Omental fat pad (tissue), 4 donors: Measurements from ENCODE around the gene CNTNAP2. TPM values are rescaled to one million over a fixed set of nuclear protein-coding genes. Genes with fewer than 3 reads are reported as not detected.

Experiments
- ATAC-seq: fragments of 150-250 bp; one replicate; pipeline ENCODE4 v1.9.1; 2016; ENCODE audit warnings: mild to moderate bottlenecking, moderate library complexity; ENCODE audit not compliant: low FRiP score
- DNase-seq: peaks from one replicate; pipeline ENCODE4 v3.0.0-alpha.2; 2019; ENCODE audit warnings: low spot score
- CTCF ChIP-seq, 3 donors: fragments of 450-650 bp; IDR thresholded peaks; one replicate each; pipeline ENCODE4 v1.5.1; 2016 to 2017; ENCODE audit warnings: antibody characterized with exemption in 3 of 3, mild to moderate bottlenecking in 3 of 3, moderate library complexity in 2 of 3
- total RNA-seq, 4 donors: library from RNA; depleted of rRNA; stranded (reverse); fragments of >200 nt; gene quantifications; one replicate each; pipeline ENCODE4 v1.1.0, GENCODE V29; 2016

CNTNAP2 gene
- total RNA-seq, 4 donors from 2014 or later, result 0.38 to 1.5 (median 1.1) TPM; not detected in 1

GRCh38 chr7:148042935-148043631 is 1926.5 kb downstream of the CNTNAP2 start:
- DNase-seq (no peak), ATAC-seq (no peak)
- no peak for TF ChIP-seq CTCF (IDR thresholded peaks at IDR 0.05)

DNA sequence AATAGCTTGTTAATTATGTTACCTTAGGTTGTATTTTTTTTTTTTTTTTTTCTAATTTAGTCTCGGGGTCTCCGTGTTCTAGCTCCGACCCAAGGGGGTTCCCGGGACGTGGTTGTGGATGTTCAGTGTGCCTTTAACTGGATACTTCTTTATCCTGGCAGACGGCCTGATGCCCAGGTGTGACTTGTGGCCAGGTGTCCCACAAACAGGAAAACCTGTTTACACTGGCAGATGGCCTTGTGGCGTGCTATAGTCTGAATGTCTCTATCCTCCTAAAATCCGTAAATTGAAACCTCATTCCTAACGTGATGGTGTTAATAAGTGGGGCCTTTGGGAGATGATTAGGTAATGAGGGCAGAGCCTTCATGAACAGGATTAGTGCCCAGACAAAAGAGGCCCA is 1927.6 kb downstream of the CNTNAP2 start:
- no peak for ATAC-seq
- DNase-seq, result no peak
- no peak for TF ChIP-seq CTCF (IDR thresholded peaks at IDR 0.05)

DNA sequence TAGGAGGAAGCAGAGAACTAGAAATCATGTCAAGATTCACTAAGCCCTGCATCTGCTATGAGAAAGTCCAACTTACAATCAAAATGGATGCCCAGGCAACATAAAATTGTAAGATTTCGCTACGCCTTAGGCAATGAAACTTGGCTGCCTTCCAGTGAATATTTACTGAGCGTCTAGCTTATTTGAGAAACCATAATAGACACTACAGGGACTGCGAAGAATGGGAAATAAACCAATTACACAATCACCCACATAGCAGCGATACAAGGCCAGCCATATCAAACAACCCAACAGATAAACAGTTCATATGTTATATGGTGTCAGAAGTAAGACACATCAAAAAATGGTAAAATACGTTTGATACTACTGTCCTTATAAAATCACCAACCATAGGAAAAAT is 1928.9 kb downstream of the CNTNAP2 start:
- no peak for TF ChIP-seq CTCF (IDR thresholded peaks at IDR 0.05)
- no peak for ATAC-seq
- DNase-seq, result no peak

GRCh38 chr7:148049068-148049467 is 1932.5 kb downstream of the CNTNAP2 start:
- ATAC-seq (no peak), DNase-seq (no peak)
- no peak for TF ChIP-seq CTCF (IDR thresholded peaks at IDR 0.05)

DNA sequence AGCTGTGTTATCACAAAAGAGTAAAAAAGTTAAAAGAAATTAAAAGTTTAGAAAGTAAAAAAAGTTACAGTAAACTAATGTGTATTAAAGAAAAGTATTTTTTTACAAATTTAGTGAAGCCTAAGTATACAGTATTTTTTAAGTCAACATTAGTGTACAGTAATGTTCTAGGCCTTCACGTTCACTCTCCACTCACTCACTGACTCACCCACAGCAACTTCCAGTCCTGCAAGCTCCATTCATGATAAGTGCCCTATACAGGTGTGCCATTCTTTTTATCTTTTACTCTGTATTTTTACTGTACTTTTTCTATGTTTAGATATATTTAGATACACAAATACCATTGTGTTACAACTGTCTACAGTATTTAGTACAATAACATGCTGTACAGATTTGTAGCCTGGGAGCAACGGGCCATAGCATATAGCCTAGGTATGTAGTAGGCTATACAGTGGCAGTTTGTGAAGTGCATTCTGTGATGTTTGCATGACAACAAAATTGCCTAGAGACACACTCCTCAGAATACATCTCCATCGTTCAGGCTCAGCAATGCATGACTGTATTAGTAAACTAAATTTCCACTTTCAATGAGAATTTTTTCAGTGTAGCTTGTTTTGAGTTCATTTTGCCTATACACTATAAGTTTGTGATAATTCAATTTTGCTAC is 1934.0 kb downstream of the CNTNAP2 start:
- no peak for DNase-seq
- no peak for TF ChIP-seq CTCF (IDR thresholded peaks at IDR 0.05)
- ATAC-seq, result no peak

DNA sequence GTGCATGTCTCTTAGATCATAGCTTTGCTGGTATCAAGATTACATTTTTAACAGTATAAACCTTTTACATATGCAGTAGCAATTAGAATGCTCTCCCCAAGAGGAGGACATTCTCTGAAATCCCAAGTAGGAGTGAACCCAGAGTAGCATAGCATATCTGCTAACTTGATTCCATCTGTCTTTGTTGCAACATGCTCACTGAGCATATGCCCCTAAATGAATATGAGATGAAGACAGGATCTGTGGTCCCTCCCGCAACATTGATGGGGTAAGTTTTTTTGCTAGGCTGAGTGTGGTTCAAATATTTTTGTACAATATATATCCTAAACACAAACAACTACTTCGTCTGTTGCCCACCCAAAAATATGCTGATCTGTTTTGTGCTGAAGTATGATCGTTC is 1939.8 kb downstream of the CNTNAP2 start:
- no peak for DNase-seq
- no peak for ATAC-seq
- TF ChIP-seq CTCF (IDR thresholded peaks at IDR 0.05), result no peak

- DNase-seq, result no peak
- no peak for ATAC-seq
- no peak for TF ChIP-seq CTCF (IDR thresholded peaks at IDR 0.05)
These were observed 1941.5 kb downstream of the CNTNAP2 start for GRCh38 chr7:148058092-148058491.
